ENCODE data around the gene SCGB1D2. TPM values are rescaled to one million over a fixed set of nuclear protein-coding genes. Genes with fewer than 3 reads are reported as not detected.
"Not testable (repeated sequence)": the region's sequence is repeated elsewhere in the genome, so short reads cannot be mapped to it uniquely, and the experiment has no call there.

Gene SCGB1D2
- total and polyA plus RNA-seq, 2 experiments from 2014 or later = not detected

GRCh38 chr11:62204430-62204829, 37.6 kb upstream of the SCGB1D2 start:
- H3K27ac ChIP-seq = no peak overlapping the region
- no peaks in the 10 kb centered on the region for H3K9me3 ChIP-seq (ENCODE audit: low read depth)
- H3K4me1 ChIP-seq (ENCODE audit: low read depth) = no peaks in the 10 kb centered on the region
- no peaks in the 10 kb centered on the region for H3K36me3 ChIP-seq
- H3K4me3 ChIP-seq = no peak overlapping the region
- DNase-seq (ENCODE audit: low read depth in 1 of 2, low spot score in 1 of 2) = no peak
- peaks cover 6% of the 10 kb centered on the region for H3K27me3 ChIP-seq
- TF ChIP-seq CTCF (IDR thresholded peaks at IDR 0.05; ENCODE audit: low read depth, low read length) = no peak

- Histone ChIP-seq H3K4me1 (ENCODE audit: low read depth) (no peaks in the 10 kb centered on the region), H3K9me3 (ENCODE audit: low read depth) (no peaks in the 10 kb centered on the region), H3K27me3 (peaks cover 6% of the 10 kb centered on the region), H3K36me3 (no peaks in the 10 kb centered on the region), H3K4me3 (no peak overlapping the region), H3K27ac (no peak overlapping the region)
- TF ChIP-seq CTCF (IDR thresholded peaks at IDR 0.05; ENCODE audit: low read depth, low read length) = no peak
- DNase-seq (ENCODE audit: low read depth in 1 of 2, low spot score in 1 of 2) = no peak
Observed at GRCh38 chr11:62205441-62205840, 36.6 kb upstream of the SCGB1D2 start.

GRCh38 chr11:62206276-62207066, 35.6 kb upstream of the SCGB1D2 start:
- DNase-seq (ENCODE audit: low read depth in 1 of 2, low spot score in 1 of 2); H3K4me3 ChIP-seq; H3K9me3 ChIP-seq (ENCODE audit: low read depth); H3K27me3 ChIP-seq; H3K27ac ChIP-seq; H3K36me3 ChIP-seq; H3K4me1 ChIP-seq (ENCODE audit: low read depth): not testable (repeated sequence)

- DNase-seq (ENCODE audit: low read depth in 1 of 2, low spot score in 1 of 2) = no peak
- Histone ChIP-seq H3K4me3 (no peak overlapping the region), H3K27ac (no peak overlapping the region), H3K9me3 (ENCODE audit: low read depth) (no peaks in the 10 kb centered on the region), H3K27me3 (no peaks in the 10 kb centered on the region), H3K36me3 (no peaks in the 10 kb centered on the region), H3K4me1 (ENCODE audit: low read depth) (no peaks in the 10 kb centered on the region)
- no peak for TF ChIP-seq CTCF (IDR thresholded peaks at IDR 0.05; ENCODE audit: low read depth, low read length)
Observed at GRCh38 chr11:62208785-62209144, 33.3 kb upstream of the SCGB1D2 start.

GRCh38 chr11:62217191-62217748, 24.8 kb upstream of the SCGB1D2 start:
- Histone ChIP-seq H3K27me3 (peaks cover 4% of the 10 kb centered on the region), H3K36me3 (no peaks in the 10 kb centered on the region), H3K9me3 (ENCODE audit: low read depth) (no peaks in the 10 kb centered on the region), H3K27ac (no peak overlapping the region), H3K4me3 (no peak overlapping the region), H3K4me1 (ENCODE audit: low read depth) (no peaks in the 10 kb centered on the region)
- peak; percentile 10 to 29 for DNase-seq (ENCODE audit: low read depth in 1 of 2, low spot score in 1 of 2)
- peak; percentile 53 for TF ChIP-seq CTCF (IDR thresholded peaks at IDR 0.05; ENCODE audit: low read depth, low read length)

- H3K27me3 ChIP-seq = no peaks in the 10 kb centered on the region
- peaks cover 4% of the 10 kb centered on the region for H3K9me3 ChIP-seq (ENCODE audit: low read depth)
- H3K36me3 ChIP-seq = no peaks in the 10 kb centered on the region
- no peak overlapping the region for H3K4me3 ChIP-seq
- no peak for TF ChIP-seq CTCF (IDR thresholded peaks at IDR 0.05; ENCODE audit: low read depth, low read length)
- DNase-seq (ENCODE audit: low read depth in 1 of 2, low spot score in 1 of 2) = no peak
- no peaks in the 10 kb centered on the region for H3K4me1 ChIP-seq (ENCODE audit: low read depth)
- no peak overlapping the region for H3K27ac ChIP-seq
Observed at GRCh38 chr11:62221498-62221897, 20.5 kb upstream of the SCGB1D2 start.

Data from cardiac muscle cell (in vitro differentiated cells and primary cell).